Subcutaneous adipose tissue (tissue), 4 donors: ENCODE data around the gene ZNF200. TPM values are rescaled to one million over a fixed set of nuclear protein-coding genes. Genes with fewer than 3 reads are reported as not detected.

Experiments
- CTCF ChIP-seq: fragments of 450-650 bp; IDR thresholded peaks from one replicate; pipeline ENCODE4 v1.5.1; 2016; ENCODE audit warnings: low read depth, mild to moderate bottlenecking, control low read depth, antibody characterized with exemption, moderate library complexity
- total RNA-seq, 4 donors: library from RNA; depleted of rRNA; stranded (reverse); fragments of >200 nt; gene quantifications; one replicate each; pipeline ENCODE4 v1.1.0, GENCODE V29; 2016

Gene ZNF200
- total RNA-seq, 4 donors from 2014 or later, result 4.4 to 7.8 (median 5.9) TPM

- TF ChIP-seq CTCF, result no peak
Measured at GRCh38 chr16:3256866-3257465, 22.0 kb upstream of the ZNF200 start.

GRCh38 chr16:3256146-3256865 lies 21.3 kb upstream of the ZNF200 start, which contains the start of gene MEFV:
TSS of gene MEFV (minus strand) at chr16:3256633. CDS start at chr16:3256587, 46 bp downstream.
- no peak for TF ChIP-seq CTCF

- no peak for TF ChIP-seq CTCF
Measured at GRCh38 chr16:3254309-3254708, 19.4 kb upstream of the ZNF200 start.

GRCh38 chr16:3252967-3253366 lies 18.0 kb upstream of the ZNF200 start:
- no peak for TF ChIP-seq CTCF

- TF ChIP-seq CTCF, result no peak
Measured at GRCh38 chr16:3249451-3249850, 14.5 kb upstream of the ZNF200 start.

- TF ChIP-seq CTCF, result no peak
Measured at GRCh38 chr16:3249020-3249419, 14.1 kb upstream of the ZNF200 start.

GRCh38 chr16:3248596-3248995 lies 13.6 kb upstream of the ZNF200 start:
- TF ChIP-seq CTCF, result no peak
